K562 (cell line): ENCODE measurements around the gene PRDM2. TPM values are rescaled to one million over a fixed set of nuclear protein-coding genes. Genes with fewer than 3 reads are reported as not detected.
A peak's percentile ranks its signal among the peaks of the same experiment; 100 is the strongest.

Experiments used
- CBFA2T2 ChIP-seq: fragments of 450-650 bp; conservative IDR thresholded peaks from 2 replicates; pipeline ENCODE4 v1.6.1; 2017; ENCODE audit warnings: mild to moderate bottlenecking
- EGR1 ChIP-seq: fragments of 450-650 bp; conservative IDR thresholded peaks from 2 replicates; pipeline ENCODE4 v1.6.1; 2017; ENCODE audit warnings: mild to moderate bottlenecking
- HNRNPUL1 ChIP-seq: fragments of 200-400 bp; formaldehyde crosslinking; IDR thresholded peaks from 2 replicates; pipeline ENCODE4 v1.6.1; 2017; ENCODE audit warnings: low read length
- KDM1A ChIP-seq, 2 experiments: fragments of 450-650 bp; IDR thresholded peaks; 2 replicates each; pipeline ENCODE4 v1.6.1; 2016; ENCODE audit warnings: mild to moderate bottlenecking in 2 of 2
- KLF16 ChIP-seq: IDR thresholded peaks from 2 replicates; pipeline ENCODE4 v1.6.1; 2016; ENCODE audit warnings: antibody characterized with exemption
- LEF1 ChIP-seq: fragments of 450-650 bp; IDR thresholded peaks from 2 replicates; pipeline ENCODE4 v1.6.1; 2016; ENCODE audit warnings: mild to moderate bottlenecking
- MTA2 ChIP-seq: fragments of 450-650 bp; IDR thresholded peaks from 2 replicates; pipeline ENCODE4 v1.6.1; 2016; ENCODE audit warnings: low read depth
- NR2C1 ChIP-seq, 2 experiments: fragments of 450-650 bp; IDR thresholded peaks; 2 replicates each; pipeline ENCODE4 v1.6.1; 2017; ENCODE audit warnings: mild to moderate bottlenecking in 2 of 2, antibody characterized with exemption in 1 of 2, inconsistent platforms in 1 of 2, missing compliant biosample characterization in 1 of 2, missing genetic modification characterization in 1 of 2
- SPI1 ChIP-seq: IDR thresholded peaks from 2 replicates; pipeline ENCODE4 v1.6.1; 2011; ENCODE audit warnings: low read depth, low read length, control low read depth, borderline replicate concordance
- TRIM25 ChIP-seq: fragments of 450-650 bp; IDR thresholded peaks from 2 replicates; pipeline ENCODE4 v1.7.0; 2016; ENCODE audit warnings: borderline replicate concordance
- ZNF3 ChIP-seq: fragments of 250-450 bp; sonication (Bioruptor Pico); IDR thresholded peaks from 2 replicates; pipeline ENCODE4 v1.5.0; 2021; ENCODE audit warnings: mild to moderate bottlenecking, moderate library complexity
- polyA plus RNA-seq, 8 experiments: library from polyadenylated mRNA; depleted of rRNA in 4 of 8; stranded (reverse) in 5 of 8; unstranded in 3 of 8; fragments of >200 nt; fragmentation: Nextera tagmentation in 2 of 8; fragmentation: Illumina TruSeq in 1 of 8; extraction: Ambion mirVana in 2 of 8; extraction: Trizol in 1 of 8; gene quantifications; 2 replicates each; pipeline versions ENCODE4 v1.2.1 to v1.2.3, GENCODE V29; 2011 to 2014; ENCODE audit warnings: inconsistent platforms in 1 of 8, missing spikeins in 1 of 8
- total RNA-seq, 7 experiments: library from RNA; depleted of rRNA in 6 of 7; stranded (reverse); fragments of >200 nt in 6 of 7; fragmentation: Illumina TruSeq in 2 of 7; extraction: Trizol in 2 of 7; gene quantifications; 2 replicates each; pipeline versions ENCODE4 v1.2.1 to v1.2.3, GENCODE V29; 2011 to 2021; ENCODE audit warnings: low replicate concordance in 1 of 7
- TF ChIP-seq, protein P1 (sequence below): fragments of 450-650 bp; formaldehyde crosslinking; conservative IDR thresholded peaks from 2 replicates; pipeline ENCODE4 v1.4.0; 2022; ENCODE audit warnings: mild to moderate bottlenecking, missing genetic modification characterization
- TF ChIP-seq, protein P2 (sequence below), 2 experiments: fragments of 450-650 bp; conservative IDR thresholded peaks; 2 replicates each; pipeline ENCODE4 v1.6.1; 2017; ENCODE audit warnings: mild to moderate bottlenecking in 2 of 2, moderate library complexity in 2 of 2
- TF ChIP-seq, protein P3 (sequence below): sonication (generic); formaldehyde crosslinking; IDR thresholded peaks from 2 replicates; pipeline ENCODE4 v1.5.0; 2020; ENCODE audit warnings: missing genetic modification reagents

PRDM2 gene
- total and polyA plus RNA-seq, 9 of the 15 experiments (the other 6 are each of a cell fraction or from before 2014, with no cell fraction given), result 5.4 to 27.6 (median 12.5) TPM

- TF ChIP-seq, protein P1, sequence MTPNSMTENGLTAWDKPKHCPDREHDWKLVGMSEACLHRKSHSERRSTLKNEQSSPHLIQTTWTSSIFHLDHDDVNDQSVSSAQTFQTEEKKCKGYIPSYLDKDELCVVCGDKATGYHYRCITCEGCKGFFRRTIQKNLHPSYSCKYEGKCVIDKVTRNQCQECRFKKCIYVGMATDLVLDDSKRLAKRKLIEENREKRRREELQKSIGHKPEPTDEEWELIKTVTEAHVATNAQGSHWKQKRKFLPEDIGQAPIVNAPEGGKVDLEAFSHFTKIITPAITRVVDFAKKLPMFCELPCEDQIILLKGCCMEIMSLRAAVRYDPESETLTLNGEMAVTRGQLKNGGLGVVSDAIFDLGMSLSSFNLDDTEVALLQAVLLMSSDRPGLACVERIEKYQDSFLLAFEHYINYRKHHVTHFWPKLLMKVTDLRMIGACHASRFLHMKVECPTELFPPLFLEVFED (CRISPR knock-in tag), result no peak
- TF ChIP-seq ZNF3 (CRISPR knock-in tag) (no peak), NR2C1 (IDR thresholded peaks at IDR 0.05) (no peak), NR2C1 (tag; IDR thresholded peaks at IDR 0.05) (peak; percentile 65), EGR1 (peak; percentile 82), TRIM25 (no peak), CBFA2T2 (0 out of 2 replicates have a peak, but pooled peaks have one; percentile 23), LEF1 (peak; percentile 28; the same call in 1 of the 2 replicates), KLF16 (no peak), SPI1 (no peak), KDM1A (IDR thresholded peaks at IDR 0.05) (peak in 1 of 2 experiments; percentile 13; a peak in 1 of 4 replicates), MTA2 (no peak), HNRNPUL1 (no peak)
- TF ChIP-seq, protein P2, sequence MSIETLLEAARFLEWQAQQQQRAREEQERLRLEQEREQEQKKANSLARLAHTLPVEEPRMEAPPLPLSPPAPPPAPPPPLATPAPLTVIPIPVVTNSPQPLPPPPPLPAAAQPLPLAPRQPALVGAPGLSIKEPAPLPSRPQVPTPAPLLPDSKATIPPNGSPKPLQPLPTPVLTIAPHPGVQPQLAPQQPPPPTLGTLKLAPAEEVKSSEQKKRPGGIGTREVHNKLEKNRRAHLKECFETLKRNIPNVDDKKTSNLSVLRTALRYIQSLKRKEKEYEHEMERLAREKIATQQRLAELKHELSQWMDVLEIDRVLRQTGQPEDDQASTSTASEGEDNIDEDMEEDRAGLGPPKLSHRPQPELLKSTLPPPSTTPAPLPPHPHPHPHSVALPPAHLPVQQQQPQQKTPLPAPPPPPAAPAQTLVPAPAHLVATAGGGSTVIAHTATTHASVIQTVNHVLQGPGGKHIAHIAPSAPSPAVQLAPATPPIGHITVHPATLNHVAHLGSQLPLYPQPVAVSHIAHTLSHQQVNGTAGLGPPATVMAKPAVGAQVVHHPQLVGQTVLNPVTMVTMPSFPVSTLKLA (conservative IDR thresholded peaks at IDR 0.05), result no peak
- TF ChIP-seq, protein P3, sequence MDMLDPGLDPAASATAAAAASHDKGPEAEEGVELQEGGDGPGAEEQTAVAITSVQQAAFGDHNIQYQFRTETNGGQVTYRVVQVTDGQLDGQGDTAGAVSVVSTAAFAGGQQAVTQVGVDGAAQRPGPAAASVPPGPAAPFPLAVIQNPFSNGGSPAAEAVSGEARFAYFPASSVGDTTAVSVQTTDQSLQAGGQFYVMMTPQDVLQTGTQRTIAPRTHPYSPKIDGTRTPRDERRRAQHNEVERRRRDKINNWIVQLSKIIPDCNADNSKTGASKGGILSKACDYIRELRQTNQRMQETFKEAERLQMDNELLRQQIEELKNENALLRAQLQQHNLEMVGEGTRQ, result 0 out of 2 replicates have a peak, but pooled peaks have one; percentile 21
Measured at GRCh38 chr1:13809461-13810159, 109.6 kb downstream of the PRDM2 start (continued).
